ENCODE data around the gene LCP1. TPM values are rescaled to one million over a fixed set of nuclear protein-coding genes. Genes with fewer than 3 reads are reported as not detected.

LCP1 gene
- total RNA-seq, 2 donors from 2014 or later: 58.1 to 177 TPM

DNA sequence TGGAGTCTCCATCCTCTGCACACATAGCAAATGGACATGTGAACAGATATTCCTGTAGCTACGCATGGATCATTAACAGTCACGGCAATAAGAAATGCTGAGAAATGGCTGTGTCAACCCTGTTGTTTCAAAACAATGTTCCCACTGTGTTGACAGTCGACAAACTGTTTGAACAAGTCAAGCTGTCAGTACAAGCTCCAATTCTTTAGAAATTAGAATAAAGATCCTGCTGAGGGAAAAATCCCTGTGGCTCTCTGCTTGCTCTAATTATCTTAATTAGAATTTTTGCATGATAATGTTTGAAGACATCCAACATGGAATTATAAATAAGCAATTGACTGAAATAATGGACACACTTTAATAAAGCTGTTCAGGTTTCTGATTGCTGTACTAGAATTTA, 39.2 kb downstream of the LCP1 start:
- Histone ChIP-seq H3K4me1 (replicated peaks) (no peaks in the 10 kb centered on the region), H3K4me3 (no peak overlapping the region), H3K27ac (peak overlapping the region; percentile 2 to 67), H3K9me3 (no peaks in the 10 kb centered on the region), H3K36me3 (no peaks in the 10 kb centered on the region), H3K27me3 (replicated peaks; ENCODE audit: insufficient read depth) (no peaks in the 10 kb centered on the region)
- intact Hi-C loops (cut with DNase I): no loop called here
- 43% methylated on average over 3 of the region's 3 CpGs for WGBS
- DNase-seq (ENCODE audit: low spot score): no peak
- TF ChIP-seq, protein P1, sequence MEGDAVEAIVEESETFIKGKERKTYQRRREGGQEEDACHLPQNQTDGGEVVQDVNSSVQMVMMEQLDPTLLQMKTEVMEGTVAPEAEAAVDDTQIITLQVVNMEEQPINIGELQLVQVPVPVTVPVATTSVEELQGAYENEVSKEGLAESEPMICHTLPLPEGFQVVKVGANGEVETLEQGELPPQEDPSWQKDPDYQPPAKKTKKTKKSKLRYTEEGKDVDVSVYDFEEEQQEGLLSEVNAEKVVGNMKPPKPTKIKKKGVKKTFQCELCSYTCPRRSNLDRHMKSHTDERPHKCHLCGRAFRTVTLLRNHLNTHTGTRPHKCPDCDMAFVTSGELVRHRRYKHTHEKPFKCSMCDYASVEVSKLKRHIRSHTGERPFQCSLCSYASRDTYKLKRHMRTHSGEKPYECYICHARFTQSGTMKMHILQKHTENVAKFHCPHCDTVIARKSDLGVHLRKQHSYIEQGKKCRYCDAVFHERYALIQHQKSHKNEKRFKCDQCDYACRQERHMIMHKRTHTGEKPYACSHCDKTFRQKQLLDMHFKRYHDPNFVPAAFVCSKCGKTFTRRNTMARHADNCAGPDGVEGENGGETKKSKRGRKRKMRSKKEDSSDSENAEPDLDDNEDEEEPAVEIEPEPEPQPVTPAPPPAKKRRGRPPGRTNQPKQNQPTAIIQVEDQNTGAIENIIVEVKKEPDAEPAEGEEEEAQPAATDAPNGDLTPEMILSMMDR (IDR thresholded peaks at IDR 0.05): no peak
- TF ChIP-seq POLR2AphosphoS5 (IDR thresholded peaks at IDR 0.05) (no peak), POLR2A (IDR thresholded peaks at IDR 0.05) (no peak)

DNA sequence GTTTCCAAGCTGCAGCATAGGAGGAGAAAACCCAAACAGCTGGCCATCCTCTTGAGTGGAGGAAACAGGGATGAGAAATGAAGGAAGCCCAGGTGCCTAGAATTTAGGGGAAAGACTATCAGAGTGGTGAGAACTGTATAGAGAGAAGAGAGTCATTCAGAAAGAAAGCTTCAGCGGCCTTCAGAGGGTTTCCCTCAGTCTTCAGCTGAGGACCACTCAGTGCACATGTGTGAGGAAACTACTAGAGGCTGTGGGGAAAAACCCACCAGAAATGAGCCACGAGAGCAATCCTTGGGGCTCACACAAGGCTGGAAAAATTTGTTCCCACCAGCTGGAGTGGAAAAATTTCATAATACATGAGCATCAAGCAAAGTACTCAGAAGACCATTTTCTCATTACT, 41.9 kb downstream of the LCP1 start:
- no peaks in the 10 kb centered on the region for H3K9me3 ChIP-seq
- H3K36me3 ChIP-seq: no peaks in the 10 kb centered on the region
- H3K27ac ChIP-seq: peak overlapping the region in 1 of 2 donors; percentile 16
- TF ChIP-seq POLR2A (IDR thresholded peaks at IDR 0.05): no peak
- TF ChIP-seq, protein P1 (IDR thresholded peaks at IDR 0.05): no peak
- TF ChIP-seq POLR2AphosphoS5 (IDR thresholded peaks at IDR 0.05): no peak
- no peak for DNase-seq (ENCODE audit: low spot score)
- WGBS: 89% methylated on average over 2 of the region's 2 CpGs
- intact Hi-C loops (cut with DNase I): no loop called here
- no peaks in the 10 kb centered on the region for H3K27me3 ChIP-seq (replicated peaks; ENCODE audit: insufficient read depth)
- H3K4me1 ChIP-seq (replicated peaks): no peaks in the 10 kb centered on the region
- no peak overlapping the region for H3K4me3 ChIP-seq

- H3K4me1 ChIP-seq (replicated peaks): peaks cover 3% of the 10 kb centered on the region
- no peaks in the 10 kb centered on the region for H3K36me3 ChIP-seq
- peak overlapping the region; percentile 3 to 82 for H3K27ac ChIP-seq
- H3K27me3 ChIP-seq (replicated peaks; ENCODE audit: insufficient read depth): no peaks in the 10 kb centered on the region
- TF ChIP-seq, protein P1 (IDR thresholded peaks at IDR 0.05): no peak
- TF ChIP-seq POLR2AphosphoS5 (IDR thresholded peaks at IDR 0.05) (no peak), POLR2A (IDR thresholded peaks at IDR 0.05) (no peak)
- no peaks in the 10 kb centered on the region for H3K9me3 ChIP-seq
- whole genome bisulfite sequencing: 36% methylated on average over 2 of the region's 2 CpGs
- intact Hi-C loops (cut with DNase I): no loop called here
- H3K4me3 ChIP-seq: no peak overlapping the region
- no peak for DNase-seq (ENCODE audit: low spot score)
These were observed 44.2 kb downstream of the LCP1 start for GRCh38 chr13:46137627-46138317.

GRCh38 chr13:46136688-46137087, 45.3 kb downstream of the LCP1 start:
- DNase-seq (ENCODE audit: low spot score): no peak
- TF ChIP-seq POLR2AphosphoS5 (IDR thresholded peaks at IDR 0.05): no peak
- no peak for TF ChIP-seq POLR2A (IDR thresholded peaks at IDR 0.05)
- TF ChIP-seq, protein P1 (IDR thresholded peaks at IDR 0.05): no peak
- H3K4me1 ChIP-seq (replicated peaks): peaks cover 3% of the 10 kb centered on the region
- H3K27me3 ChIP-seq (replicated peaks; ENCODE audit: insufficient read depth): no peaks in the 10 kb centered on the region
- WGBS: 85% methylated on average over 4 of the region's 4 CpGs
- no peaks in the 10 kb centered on the region for H3K9me3 ChIP-seq
- H3K27ac ChIP-seq: peak overlapping the region; percentile 11 to 82
- H3K36me3 ChIP-seq: no peaks in the 10 kb centered on the region
- no peak overlapping the region for H3K4me3 ChIP-seq
- intact Hi-C loops (cut with DNase I): no loop called here

GRCh38 chr13:46134961-46135522, 46.9 kb downstream of the LCP1 start:
- DNase-seq (ENCODE audit: low spot score): peak; percentile 87
- intact Hi-C loops (cut with DNase I): no loop called here
- Histone ChIP-seq H3K4me1 (replicated peaks) (peaks cover 3% of the 10 kb centered on the region), H3K36me3 (no peaks in the 10 kb centered on the region), H3K27ac (peak overlapping the region; percentile 76 to 82), H3K27me3 (replicated peaks; ENCODE audit: insufficient read depth) (no peaks in the 10 kb centered on the region), H3K4me3 (no peak overlapping the region), H3K9me3 (no peaks in the 10 kb centered on the region)
- WGBS: 42% methylated on average over 4 of the region's 4 CpGs
- peak; percentile 97 for TF ChIP-seq POLR2AphosphoS5 (IDR thresholded peaks at IDR 0.05)
- TF ChIP-seq, protein P1 (IDR thresholded peaks at IDR 0.05): no peak
- no peak for TF ChIP-seq POLR2A (IDR thresholded peaks at IDR 0.05)

All from prostate gland (tissue), 2 donors.